H1 (cell line): ENCODE results near the gene EPB41L1.

ENCODE experiments used
- GABPA ChIP-seq: IDR thresholded peaks from 2 replicates; pipeline ENCODE4 v1.6.1; 2011; ENCODE audit warnings: mild to moderate bottlenecking, low read length, moderate library complexity, borderline replicate concordance; ENCODE audit not compliant: insufficient read depth
- PHF8 ChIP-seq: fragments of 200-600 bp; sonication (generic); conservative IDR thresholded peaks from 2 replicates; pipeline ENCODE4 v1.7.1; 2012; ENCODE audit warnings: low read depth, mild to moderate bottlenecking, inconsistent platforms, low read length, moderate library complexity
- POLR2AphosphoS5 ChIP-seq: IDR thresholded peaks from 2 replicates; pipeline ENCODE4 v1.6.1; 2011; ENCODE audit warnings: low read depth, low read length
- RAD21 ChIP-seq, 2 experiments: IDR thresholded peaks in 1 of 2; conservative IDR thresholded peaks in 1 of 2; 2 replicates each; pipeline ENCODE4 v1.6.1; 2011; ENCODE audit warnings: low read depth in 2 of 2, low read length in 2 of 2, improper control_type of control experiment in 1 of 2, inconsistent platforms in 1 of 2, mild to moderate bottlenecking in 1 of 2, moderate library complexity in 1 of 2
- SIN3A ChIP-seq, 2 experiments: IDR thresholded peaks in 1 of 2; conservative IDR thresholded peaks in 1 of 2; 2 replicates each; pipeline ENCODE4 v1.6.1; 2011 to 2012; ENCODE audit warnings: low read length in 2 of 2, improper control_type of control experiment in 1 of 2, low read depth in 1 of 2, mild to moderate bottlenecking in 1 of 2
- SP1 ChIP-seq: IDR thresholded peaks from 2 replicates; pipeline ENCODE4 v1.6.1; 2011; ENCODE audit warnings: low read depth, low read length
- TF ChIP-seq, protein P1 (sequence below): IDR thresholded peaks from 2 replicates; pipeline ENCODE4 v1.6.1; 2011; ENCODE audit warnings: low read length, improper control_type of control experiment
- TF ChIP-seq, protein P2 (sequence below), 3 experiments: IDR thresholded peaks; 1 replicate in 2 of 3; 2 replicates in 1 of 3; pipeline versions ENCODE4 v1.5.1 to v1.6.1; 2011; ENCODE audit warnings: low read length in 3 of 3, mild to moderate bottlenecking in 3 of 3, inconsistent platforms in 2 of 3, low read depth in 1 of 3, moderate library complexity in 1 of 3; ENCODE audit not compliant: insufficient read depth in 1 of 3; ENCODE audit errors: control extremely low read depth in 1 of 3

DNA sequence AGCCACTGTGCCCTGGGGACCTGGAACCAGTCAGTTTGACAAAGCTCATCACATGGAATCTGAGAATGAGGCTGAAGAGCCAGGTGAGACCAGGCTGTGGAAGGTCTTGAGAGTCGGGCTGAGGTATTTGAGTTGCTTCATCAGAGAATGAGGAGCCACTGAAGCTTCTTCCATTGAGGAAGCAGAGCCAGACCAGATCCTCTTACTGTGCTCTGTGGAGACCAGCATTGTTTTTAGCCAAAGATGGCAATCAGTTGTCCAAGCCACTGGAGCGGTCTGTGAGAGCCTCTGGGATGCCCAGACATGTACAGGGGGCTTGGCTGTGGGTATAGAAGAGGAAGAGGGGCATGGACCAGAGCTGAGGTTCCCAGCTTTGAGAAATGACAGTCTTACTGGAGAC is 6.1 kb upstream of the EPB41L1 start:
- TF ChIP-seq PHF8 (no peak), RAD21 (IDR thresholded peaks at IDR 0.05 in 1 of 2, conservative IDR thresholded peaks at IDR 0.05 in 1 of 2; ENCODE audit: low read depth in 2 of 2, low read length in 2 of 2) (no peak), SP1 (no peak), SIN3A (conservative IDR thresholded peaks at IDR 0.05 in 1 of 2, IDR thresholded peaks at IDR 0.05 in 1 of 2; ENCODE audit: low read depth in 1 of 2, low read length in 2 of 2) (no peak), POLR2AphosphoS5 (no peak), GABPA (no peak)
- TF ChIP-seq, protein P1, sequence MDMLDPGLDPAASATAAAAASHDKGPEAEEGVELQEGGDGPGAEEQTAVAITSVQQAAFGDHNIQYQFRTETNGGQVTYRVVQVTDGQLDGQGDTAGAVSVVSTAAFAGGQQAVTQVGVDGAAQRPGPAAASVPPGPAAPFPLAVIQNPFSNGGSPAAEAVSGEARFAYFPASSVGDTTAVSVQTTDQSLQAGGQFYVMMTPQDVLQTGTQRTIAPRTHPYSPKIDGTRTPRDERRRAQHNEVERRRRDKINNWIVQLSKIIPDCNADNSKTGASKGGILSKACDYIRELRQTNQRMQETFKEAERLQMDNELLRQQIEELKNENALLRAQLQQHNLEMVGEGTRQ = no peak
- TF ChIP-seq, protein P2, sequence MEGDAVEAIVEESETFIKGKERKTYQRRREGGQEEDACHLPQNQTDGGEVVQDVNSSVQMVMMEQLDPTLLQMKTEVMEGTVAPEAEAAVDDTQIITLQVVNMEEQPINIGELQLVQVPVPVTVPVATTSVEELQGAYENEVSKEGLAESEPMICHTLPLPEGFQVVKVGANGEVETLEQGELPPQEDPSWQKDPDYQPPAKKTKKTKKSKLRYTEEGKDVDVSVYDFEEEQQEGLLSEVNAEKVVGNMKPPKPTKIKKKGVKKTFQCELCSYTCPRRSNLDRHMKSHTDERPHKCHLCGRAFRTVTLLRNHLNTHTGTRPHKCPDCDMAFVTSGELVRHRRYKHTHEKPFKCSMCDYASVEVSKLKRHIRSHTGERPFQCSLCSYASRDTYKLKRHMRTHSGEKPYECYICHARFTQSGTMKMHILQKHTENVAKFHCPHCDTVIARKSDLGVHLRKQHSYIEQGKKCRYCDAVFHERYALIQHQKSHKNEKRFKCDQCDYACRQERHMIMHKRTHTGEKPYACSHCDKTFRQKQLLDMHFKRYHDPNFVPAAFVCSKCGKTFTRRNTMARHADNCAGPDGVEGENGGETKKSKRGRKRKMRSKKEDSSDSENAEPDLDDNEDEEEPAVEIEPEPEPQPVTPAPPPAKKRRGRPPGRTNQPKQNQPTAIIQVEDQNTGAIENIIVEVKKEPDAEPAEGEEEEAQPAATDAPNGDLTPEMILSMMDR (IDR thresholded peaks at IDR 0.05; ENCODE audit: control extremely low read depth in 1 of 3, insufficient read depth in 1 of 3, low read depth in 1 of 3, low read length in 3 of 3) = no peak
